AG20443 (cell line): Measurements from ENCODE around the gene PPP2R3A.
"Not testable (repeated sequence)": the region's sequence is repeated elsewhere in the genome, so short reads cannot be mapped to it uniquely, and the experiment has no call there.

Experiments used
- DNase-seq: peaks from one replicate; pipeline ENCODE4 v3.0.0; 2012; ENCODE audit warnings: low spot score, mixed read lengths

PPP2R3A gene

DNA sequence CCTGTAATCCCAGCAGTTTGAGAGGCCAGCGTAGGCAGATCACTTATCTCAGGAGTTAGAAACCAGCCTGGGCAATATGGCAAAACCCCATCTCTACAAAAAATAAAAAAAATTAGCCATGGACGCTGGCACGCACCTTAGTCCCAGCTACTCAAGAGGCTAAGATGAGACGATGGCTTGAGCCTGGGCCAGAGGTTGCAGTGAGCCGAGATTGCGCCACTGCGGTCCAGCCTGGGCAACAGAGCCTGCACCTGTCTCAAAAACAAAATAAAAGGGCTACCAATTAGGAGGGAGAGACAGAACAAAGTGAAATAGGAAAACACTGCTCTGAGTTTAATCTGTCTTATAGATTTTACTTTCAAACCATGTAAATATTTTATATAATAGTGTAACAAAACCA, 196.8 kb downstream of the PPP2R3A start:
- DNase-seq = no peak

GRCh38 chr3:136163607-136164006, 198.1 kb downstream of the PPP2R3A start:
- not testable (repeated sequence) for DNase-seq

GRCh38 chr3:136166507-136166906, 201.0 kb downstream of the PPP2R3A start:
- no peak for DNase-seq

- not testable (repeated sequence) for DNase-seq
Measured at GRCh38 chr3:136168236-136168635, 202.7 kb downstream of the PPP2R3A start.

- no peak for DNase-seq
Measured at GRCh38 chr3:136171097-136171542, 205.6 kb downstream of the PPP2R3A start.

DNA sequence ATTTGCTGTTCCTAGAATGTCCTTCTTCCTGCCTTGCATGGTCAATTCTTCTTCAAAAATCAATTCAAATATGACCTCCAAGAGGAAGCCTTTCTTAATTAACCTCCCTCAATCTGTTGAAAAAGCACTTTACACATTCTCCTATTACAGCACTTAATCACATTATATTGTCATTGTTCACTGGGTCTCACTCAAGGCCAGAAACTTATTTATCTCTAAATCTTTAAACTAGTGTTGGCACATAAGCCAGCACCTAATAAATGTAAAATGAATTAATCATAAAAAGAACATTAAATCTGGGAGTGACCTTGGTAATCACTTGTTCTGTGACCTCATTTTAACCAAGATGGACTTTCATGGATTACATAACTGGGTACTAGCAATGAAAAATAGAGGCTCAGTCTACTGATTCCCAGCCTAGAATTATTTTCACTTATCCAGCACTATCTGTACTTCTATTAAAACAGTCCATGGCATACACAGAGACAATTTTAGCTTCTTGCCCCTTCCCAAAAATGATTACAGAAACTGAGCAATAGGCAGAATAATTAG, 208.5 kb downstream of the PPP2R3A start:
- no peak for DNase-seq

- no peak for DNase-seq
Measured at GRCh38 chr3:136177876-136178275, 212.3 kb downstream of the PPP2R3A start.

DNA sequence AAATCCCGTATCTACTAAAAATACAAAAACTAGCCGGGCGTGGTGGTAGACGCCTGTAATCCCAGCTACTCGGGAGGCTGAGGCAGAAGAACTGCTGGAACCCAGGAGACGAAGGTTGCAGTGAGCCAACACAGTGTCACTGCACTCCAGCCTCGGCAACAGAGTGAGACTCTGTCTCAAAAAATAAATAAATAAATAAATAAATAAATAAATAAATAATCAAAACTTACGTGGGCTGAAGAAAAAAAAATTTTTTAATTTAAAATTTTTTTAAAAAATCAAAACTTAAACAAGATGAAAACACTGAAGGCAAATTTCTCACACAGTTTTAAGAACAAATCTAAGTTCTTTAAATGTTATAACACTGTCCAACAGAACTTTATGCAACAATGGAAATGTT, 216.2 kb downstream of the PPP2R3A start:
- DNase-seq = no peak

DNA sequence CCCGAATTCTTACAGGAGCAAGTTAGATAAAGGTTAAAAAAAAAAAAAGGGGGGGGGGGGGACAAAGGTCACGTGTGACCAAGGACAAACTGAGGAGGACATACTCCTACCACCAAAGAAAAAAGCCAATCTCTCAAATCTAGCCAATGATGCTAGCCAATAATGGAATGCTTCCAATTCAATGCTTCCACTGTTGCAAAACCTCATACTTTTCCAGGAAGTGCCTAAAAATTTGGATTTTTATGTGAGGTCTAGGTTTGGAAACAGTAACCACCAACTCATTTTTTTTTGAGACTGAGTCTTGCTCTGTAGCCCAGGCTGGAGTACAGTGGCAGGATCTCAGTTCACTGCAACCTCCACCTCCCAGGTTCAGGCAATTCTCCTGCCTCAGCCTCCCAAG, 219.2 kb downstream of the PPP2R3A start:
- DNase-seq = peak; percentile 48

DNA sequence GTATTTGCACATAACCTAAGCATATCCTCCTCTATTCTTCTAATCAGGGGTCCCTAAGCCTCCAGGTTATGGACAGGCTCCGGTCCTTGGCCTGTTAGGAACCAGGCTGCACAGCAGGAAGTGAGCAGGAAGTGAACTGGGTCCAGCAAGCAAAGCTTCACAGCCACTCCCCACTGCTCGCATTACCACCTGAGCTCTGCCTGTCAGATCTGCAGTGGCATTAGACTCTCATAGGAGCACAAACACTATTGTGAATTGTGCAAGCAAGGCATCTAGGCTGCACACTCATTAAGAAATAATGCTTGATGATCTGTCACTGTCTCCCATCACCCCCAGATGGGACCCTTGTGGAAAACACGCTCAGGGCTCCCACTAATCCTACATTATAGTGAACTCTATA, 220.8 kb downstream of the PPP2R3A start:
- DNase-seq = no peak

GRCh38 chr3:136186846-136187245, 221.3 kb downstream of the PPP2R3A start:
- no peak for DNase-seq

DNA sequence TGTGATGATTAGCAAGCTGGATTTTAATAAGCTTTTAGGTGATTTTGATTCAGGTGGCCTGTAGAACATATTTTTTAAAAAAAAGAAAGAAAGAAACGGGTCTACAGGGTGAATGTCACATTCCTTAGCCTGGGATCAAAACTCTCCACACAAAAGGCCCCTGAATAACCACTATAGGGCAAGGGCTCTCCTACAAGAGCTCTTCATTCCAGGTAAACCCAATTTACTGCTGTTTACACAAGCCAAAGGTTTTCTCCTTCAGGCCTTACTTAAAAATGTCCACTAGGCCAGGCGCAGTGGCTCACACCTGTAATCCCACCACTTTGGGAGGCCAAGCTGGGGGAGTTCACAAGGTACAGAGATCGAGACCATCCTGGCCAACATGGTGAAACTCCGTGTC, 222.3 kb downstream of the PPP2R3A start:
- DNase-seq = no peak

DNA sequence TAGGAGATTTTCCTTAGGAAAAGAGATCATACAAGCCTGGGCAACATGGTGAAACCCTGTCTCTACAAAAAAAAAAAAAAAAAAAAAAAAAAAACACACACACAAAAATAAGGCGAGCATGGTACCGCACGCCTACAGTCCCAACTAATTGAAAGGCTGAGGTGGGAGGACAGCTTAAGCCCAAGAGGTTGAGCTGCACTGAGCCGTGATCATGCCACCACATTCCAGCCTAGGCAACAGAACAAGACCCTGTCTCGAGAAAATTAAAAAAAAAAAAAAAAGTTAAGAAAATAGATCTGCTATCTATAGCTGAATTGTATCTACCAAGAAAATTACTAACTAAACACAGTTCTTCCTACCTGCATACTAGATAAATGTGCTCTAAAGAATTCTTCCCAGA, 223.5 kb downstream of the PPP2R3A start:
- DNase-seq = no peak

DNA sequence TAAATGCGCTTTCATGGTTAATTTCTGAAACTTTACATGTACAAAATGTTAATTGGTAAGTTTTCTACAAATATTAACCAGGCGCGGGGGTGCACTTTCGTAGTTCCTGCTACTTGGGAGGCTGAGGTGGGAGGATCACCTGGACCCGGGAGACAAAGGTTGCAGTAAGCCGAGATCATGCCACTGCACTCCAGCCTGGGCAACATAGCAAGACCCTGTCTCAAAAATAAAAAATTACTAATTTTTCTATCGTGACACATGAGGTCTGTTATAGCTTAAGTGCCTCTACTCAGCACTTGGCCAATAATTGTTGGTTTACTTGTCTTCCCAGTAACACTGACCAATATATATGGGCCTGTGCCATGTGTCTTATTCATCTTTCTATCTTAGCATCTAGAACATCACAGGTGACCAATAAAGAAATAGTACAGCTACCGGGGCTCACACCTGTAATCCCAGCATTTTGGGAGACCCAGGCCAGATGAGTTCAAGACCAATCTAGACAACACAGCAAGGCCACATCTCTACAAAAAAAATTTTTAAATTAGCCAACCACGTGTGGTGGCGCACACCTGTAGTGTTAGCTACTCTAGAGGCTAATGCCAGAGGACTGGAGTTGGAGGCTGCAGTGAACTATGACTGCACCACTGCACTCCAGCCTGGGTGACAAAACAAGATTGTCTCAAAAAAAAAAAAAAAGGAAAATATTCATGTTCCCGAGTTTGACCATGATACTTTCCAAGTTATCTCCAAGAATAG, 224.5 kb downstream of the PPP2R3A start:
- DNase-seq = no peak

DNA sequence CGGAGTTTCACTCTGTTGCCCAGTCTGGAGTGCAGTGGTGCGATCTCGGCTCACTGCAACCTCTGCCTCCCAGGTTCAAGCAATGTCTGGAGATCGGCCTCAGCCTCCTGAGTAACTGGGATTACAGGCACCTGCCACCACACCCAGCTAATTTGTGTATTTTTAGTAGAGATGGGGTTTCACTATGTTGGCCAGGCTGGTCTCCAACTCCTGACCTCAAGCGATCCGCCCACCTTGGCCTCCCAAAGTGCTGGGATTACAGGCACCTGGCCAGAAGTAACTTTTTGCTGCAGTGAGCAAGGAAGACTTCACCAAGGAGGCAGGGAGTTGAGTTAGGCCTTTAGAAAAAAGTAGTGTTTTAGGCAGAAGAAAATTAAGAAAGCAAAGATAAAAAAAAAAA, 226.7 kb downstream of the PPP2R3A start:
- DNase-seq = not testable (repeated sequence)

- DNase-seq = no peak
Measured at GRCh38 chr3:136192831-136193230, 227.3 kb downstream of the PPP2R3A start.

GRCh38 chr3:136193278-136194054, 227.9 kb downstream of the PPP2R3A start:
- no peak for DNase-seq

GRCh38 chr3:136194409-136195257, 229.1 kb downstream of the PPP2R3A start:
- DNase-seq = no peak

- DNase-seq = peak; percentile 82
Measured at GRCh38 chr3:136195258-136196063, 229.9 kb downstream of the PPP2R3A start.

- DNase-seq = no peak
Measured at GRCh38 chr3:136196064-136196400, 230.5 kb downstream of the PPP2R3A start, which contains the start of gene MSL2. Gene MSL2 (minus strand): TSS chr3:136196335. CDS start chr3:136195113, 1,222 bp downstream.
